Osteoblast (primary cell): ENCODE measurements around the gene PGAP1. TPM values are rescaled to one million over a fixed set of nuclear protein-coding genes. Genes with fewer than 3 reads are reported as not detected.
"Not testable (repeated sequence)": the region's sequence is repeated elsewhere in the genome, so short reads cannot be mapped to it uniquely, and the experiment has no call there.

Source experiments
- DNase-seq: peaks from one replicate; pipeline ENCODE4 v3.0.0; 2011; ENCODE audit warnings: low spot score, mixed read lengths; ENCODE audit not compliant: insufficient read length; ENCODE audit errors: missing footprints
- H2AFZ ChIP-seq: 2 replicates; pipeline ENCODE4 v1.6.0; 2011; ENCODE audit warnings: mild to moderate bottlenecking, low read length
- H3K27ac ChIP-seq: 2 replicates; pipeline ENCODE4 v1.5.1; 2011; ENCODE audit warnings: mild to moderate bottlenecking, low read depth, low read length, moderate library complexity
- H3K27me3 ChIP-seq: 2 replicates; pipeline ENCODE4 v1.6.0; 2012; ENCODE audit warnings: mild to moderate bottlenecking, control low read depth, inconsistent platforms, low read length, moderate library complexity; ENCODE audit not compliant: insufficient read depth
- H3K36me3 ChIP-seq: 2 replicates; pipeline ENCODE4 v1.5.1; 2011; ENCODE audit warnings: mild to moderate bottlenecking, low read length, control low read depth, moderate library complexity; ENCODE audit not compliant: insufficient read depth
- H3K4me1 ChIP-seq: 2 replicates; pipeline ENCODE4 v1.5.1; 2011; ENCODE audit warnings: mild to moderate bottlenecking, low read length, control low read depth, moderate library complexity; ENCODE audit not compliant: insufficient read depth
- H3K4me2 ChIP-seq: 2 replicates; pipeline ENCODE4 v1.6.0; 2011; ENCODE audit warnings: mild to moderate bottlenecking, low read length; ENCODE audit not compliant: insufficient read depth
- H3K4me3 ChIP-seq: fragments of 200-600 bp; sonication (generic); 3 replicates; pipeline ENCODE4 v1.5.1; 2012; ENCODE audit warnings: mild to moderate bottlenecking, low read length, inconsistent platforms; ENCODE audit not compliant: insufficient read depth
- H3K79me2 ChIP-seq: 2 replicates; pipeline ENCODE4 v1.6.0; 2012; ENCODE audit warnings: mild to moderate bottlenecking, low read length, control low read depth, inconsistent platforms; ENCODE audit not compliant: insufficient read depth
- H3K9me3 ChIP-seq: 2 replicates; pipeline ENCODE4 v1.5.1; 2011; ENCODE audit warnings: low read depth, low read length, control low read depth
- H4K20me1 ChIP-seq: 2 replicates; pipeline ENCODE4 v1.6.0; 2012; ENCODE audit warnings: mild to moderate bottlenecking, low read length, control low read depth; ENCODE audit not compliant: insufficient read depth
- CTCF ChIP-seq: IDR thresholded peaks from 2 replicates; pipeline ENCODE4 v1.5.1; 2011; ENCODE audit warnings: mild to moderate bottlenecking, low read depth, low read length, moderate library complexity; ENCODE audit errors: extremely low read depth
- total RNA-seq: library from RNA; depleted of rRNA; stranded (reverse); fragments of >200 nt; gene quantifications from 2 replicates; pipeline ENCODE4 v1.2.3, GENCODE V29; 2012

The PGAP1 gene
- total RNA-seq, 1 donor, result 7.2 TPM

DNA sequence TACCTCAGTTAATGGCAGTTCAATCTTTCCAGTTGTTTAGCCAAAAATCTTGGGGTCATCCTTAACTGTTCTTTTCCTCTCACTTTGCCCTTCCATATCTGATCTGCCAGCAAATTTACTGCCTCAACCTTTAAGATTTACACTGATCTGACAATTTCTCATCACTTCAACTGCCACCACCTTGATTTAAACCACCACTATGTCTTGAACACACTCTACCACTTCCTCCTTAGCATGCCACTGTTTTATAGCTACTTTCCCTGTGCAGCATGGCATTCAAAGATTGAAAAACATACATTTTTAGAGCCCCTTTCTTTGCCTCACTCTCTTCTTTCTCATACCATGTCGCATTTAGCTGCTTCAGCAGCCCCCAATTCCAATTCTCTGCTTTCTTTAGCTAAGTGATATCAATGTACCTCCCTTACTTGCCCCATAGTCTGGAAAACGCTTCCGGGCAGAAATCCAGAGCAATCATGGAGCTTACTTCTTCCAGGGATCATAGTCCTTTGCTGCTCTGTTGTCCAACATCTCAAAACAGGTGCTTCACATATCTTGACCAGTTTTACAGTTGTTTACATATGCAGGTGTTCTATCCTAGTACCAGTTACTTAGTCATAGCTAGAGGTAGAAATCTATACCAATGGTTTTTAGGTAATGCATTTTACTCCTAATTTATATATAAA is 10.9 kb downstream of the PGAP1 start:
- no peak overlapping the region for H2AFZ ChIP-seq
- H3K4me1 ChIP-seq, result no peaks in the 10 kb centered on the region
- H3K27ac ChIP-seq, result no peak overlapping the region
- H3K36me3 ChIP-seq, result peaks cover 24% of the 10 kb centered on the region
- H3K27me3 ChIP-seq, result no peaks in the 10 kb centered on the region
- H4K20me1 ChIP-seq, result no peaks in the 10 kb centered on the region
- no peaks in the 10 kb centered on the region for H3K9me3 ChIP-seq
- H3K4me2 ChIP-seq, result no peak overlapping the region
- no peak overlapping the region for H3K4me3 ChIP-seq
- H3K79me2 ChIP-seq, result peaks cover 9% of the 10 kb centered on the region
- no peak for TF ChIP-seq CTCF
- DNase-seq, result no peak

DNA sequence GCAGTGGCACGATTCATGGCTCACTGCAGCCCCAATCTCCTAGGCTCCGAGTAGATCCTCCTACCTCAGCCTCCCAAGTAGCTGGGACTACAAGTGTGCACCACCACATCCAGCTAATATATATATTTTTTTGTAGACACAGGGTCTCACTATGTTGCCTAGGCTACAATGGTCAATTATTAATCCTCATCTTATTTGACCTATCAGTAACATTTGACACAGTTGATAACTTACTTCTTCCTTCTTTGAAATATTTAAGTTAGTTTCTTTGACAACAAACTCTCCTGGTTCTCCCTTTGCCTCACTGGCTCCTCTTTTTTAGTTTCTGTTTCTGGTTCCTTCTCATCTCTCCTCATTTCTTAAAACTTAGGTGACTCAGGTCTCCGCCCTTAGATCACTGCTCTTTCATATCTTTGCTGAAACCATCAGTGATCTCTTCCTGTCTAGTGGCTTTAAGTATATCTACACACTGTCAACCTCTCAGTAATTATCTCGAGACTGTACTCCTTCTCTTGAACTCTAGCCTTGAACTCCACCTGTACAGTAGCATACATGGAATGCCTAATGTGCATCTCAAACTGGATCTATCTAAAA is 11.5 kb downstream of the PGAP1 start:
- no peaks in the 10 kb centered on the region for H3K27me3 ChIP-seq
- H3K9me3 ChIP-seq, result no peaks in the 10 kb centered on the region
- no peak for DNase-seq
- H3K27ac ChIP-seq, result no peak overlapping the region
- H3K4me3 ChIP-seq, result no peak overlapping the region
- H2AFZ ChIP-seq, result no peak overlapping the region
- H3K36me3 ChIP-seq, result peaks cover 24% of the 10 kb centered on the region
- no peak for TF ChIP-seq CTCF
- H3K79me2 ChIP-seq, result peaks cover 7% of the 10 kb centered on the region
- H3K4me2 ChIP-seq, result no peak overlapping the region
- H4K20me1 ChIP-seq, result no peaks in the 10 kb centered on the region
- H3K4me1 ChIP-seq, result no peaks in the 10 kb centered on the region

DNA sequence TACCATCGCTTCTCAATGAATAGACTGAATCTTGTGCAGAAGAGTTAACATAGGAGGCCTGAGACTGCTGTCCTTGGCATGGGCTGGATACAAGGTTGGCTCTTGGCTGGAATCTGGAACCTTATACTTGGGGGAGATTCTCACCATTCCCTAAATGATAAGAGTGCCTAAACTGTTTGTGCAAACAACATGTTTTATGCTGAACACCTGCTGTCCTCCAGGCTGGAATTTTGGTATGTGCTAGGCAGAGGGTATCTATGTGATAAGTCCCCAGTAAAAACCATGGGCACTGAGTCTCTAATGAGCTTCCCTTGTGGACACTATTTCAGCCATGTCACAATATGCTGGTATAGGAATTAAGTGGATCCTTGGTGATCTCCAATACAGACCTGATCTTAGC is 12.8 kb downstream of the PGAP1 start:
- Histone ChIP-seq H3K9me3 (no peaks in the 10 kb centered on the region), H3K79me2 (no peaks in the 10 kb centered on the region), H3K27ac (no peak overlapping the region), H4K20me1 (no peaks in the 10 kb centered on the region), H3K4me3 (no peak overlapping the region), H3K36me3 (peaks cover 24% of the 10 kb centered on the region), H3K4me1 (no peaks in the 10 kb centered on the region), H3K4me2 (no peak overlapping the region), H3K27me3 (no peaks in the 10 kb centered on the region), H2AFZ (no peak overlapping the region)
- TF ChIP-seq CTCF, result no peak
- no peak for DNase-seq

DNA sequence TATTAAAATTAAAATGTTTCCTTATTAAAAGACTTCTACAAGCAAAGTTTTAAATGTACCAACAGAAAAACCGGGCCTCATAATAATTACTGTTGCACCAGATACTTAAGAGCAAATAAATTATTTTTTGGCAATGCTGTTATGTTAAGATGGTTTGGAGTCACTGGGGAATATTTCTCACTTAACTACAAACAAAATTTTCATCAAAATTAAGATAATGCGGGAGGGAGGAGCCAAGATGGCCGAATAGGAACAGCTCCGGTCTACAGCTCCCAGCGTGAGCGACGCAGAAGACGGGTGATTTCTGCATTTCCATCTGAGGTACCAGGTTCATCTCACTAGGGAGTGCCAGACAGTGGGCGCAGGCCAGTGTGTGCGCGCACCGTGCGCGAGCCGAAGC is 21.1 kb downstream of the PGAP1 start:
- not testable (repeated sequence) for H3K79me2 ChIP-seq

More for the DNA sequence above, 21.1 kb downstream of the PGAP1 start:
- not testable (repeated sequence) for H3K4me3 ChIP-seq, H3K9me3 ChIP-seq, H2AFZ ChIP-seq, H3K27ac ChIP-seq, DNase-seq, H4K20me1 ChIP-seq, H3K36me3 ChIP-seq, H3K4me2 ChIP-seq, H3K27me3 ChIP-seq
- peaks cover 10% of the 10 kb centered on the region for H3K4me1 ChIP-seq
